Measurements from ENCODE around the gene NAALADL2.

GRCh38 chr3:175002732-175003143 lies 143.6 kb downstream of the NAALADL2 start:
- no peak for TF ChIP-seq CTCF (IDR thresholded peaks at IDR 0.05)
- peak in 1 of 2 donors; percentile 44 for TF ChIP-seq POLR2AphosphoS5 (IDR thresholded peaks at IDR 0.05)
- no peak for TF ChIP-seq EP300 (IDR thresholded peaks at IDR 0.05)
